ENCODE data around the gene NRCAM.

DNA sequence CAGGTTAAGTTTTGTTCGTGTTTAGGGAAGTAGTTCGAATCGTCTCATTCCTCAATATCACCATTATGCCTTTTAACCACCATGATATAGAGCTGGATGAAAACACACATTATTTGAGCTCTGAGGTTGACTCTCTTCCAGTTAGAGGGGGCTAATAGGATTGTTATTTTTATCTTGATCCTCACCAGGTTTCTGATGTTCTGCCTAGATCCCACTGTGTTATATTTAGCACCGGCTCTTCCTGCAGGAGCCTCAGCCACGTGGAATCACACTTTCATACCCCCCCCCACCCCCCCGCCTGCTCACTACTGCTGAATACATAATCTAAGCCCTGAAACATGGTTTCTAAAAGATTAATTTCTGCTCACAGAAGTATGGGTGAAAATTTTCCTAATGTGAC lies 88.3 kb downstream of the NRCAM start:
- TF ChIP-seq, protein P1, sequence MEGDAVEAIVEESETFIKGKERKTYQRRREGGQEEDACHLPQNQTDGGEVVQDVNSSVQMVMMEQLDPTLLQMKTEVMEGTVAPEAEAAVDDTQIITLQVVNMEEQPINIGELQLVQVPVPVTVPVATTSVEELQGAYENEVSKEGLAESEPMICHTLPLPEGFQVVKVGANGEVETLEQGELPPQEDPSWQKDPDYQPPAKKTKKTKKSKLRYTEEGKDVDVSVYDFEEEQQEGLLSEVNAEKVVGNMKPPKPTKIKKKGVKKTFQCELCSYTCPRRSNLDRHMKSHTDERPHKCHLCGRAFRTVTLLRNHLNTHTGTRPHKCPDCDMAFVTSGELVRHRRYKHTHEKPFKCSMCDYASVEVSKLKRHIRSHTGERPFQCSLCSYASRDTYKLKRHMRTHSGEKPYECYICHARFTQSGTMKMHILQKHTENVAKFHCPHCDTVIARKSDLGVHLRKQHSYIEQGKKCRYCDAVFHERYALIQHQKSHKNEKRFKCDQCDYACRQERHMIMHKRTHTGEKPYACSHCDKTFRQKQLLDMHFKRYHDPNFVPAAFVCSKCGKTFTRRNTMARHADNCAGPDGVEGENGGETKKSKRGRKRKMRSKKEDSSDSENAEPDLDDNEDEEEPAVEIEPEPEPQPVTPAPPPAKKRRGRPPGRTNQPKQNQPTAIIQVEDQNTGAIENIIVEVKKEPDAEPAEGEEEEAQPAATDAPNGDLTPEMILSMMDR (IDR thresholded peaks at IDR 0.05): no peak
- TF ChIP-seq POLR2A (IDR thresholded peaks at IDR 0.05) (no peak), EP300 (IDR thresholded peaks at IDR 0.05) (no peak)

Measured in sigmoid colon (tissue), 4 donors.